ENCODE data around the gene CDCA8. TPM values are rescaled to one million over a fixed set of nuclear protein-coding genes. Genes with fewer than 3 reads are reported as not detected.

Gene CDCA8
- polyA plus RNA-seq, 6 donors from 2014 or later, result 0.63 to 1.6 (median 1.3) TPM; not detected in 1

DNA sequence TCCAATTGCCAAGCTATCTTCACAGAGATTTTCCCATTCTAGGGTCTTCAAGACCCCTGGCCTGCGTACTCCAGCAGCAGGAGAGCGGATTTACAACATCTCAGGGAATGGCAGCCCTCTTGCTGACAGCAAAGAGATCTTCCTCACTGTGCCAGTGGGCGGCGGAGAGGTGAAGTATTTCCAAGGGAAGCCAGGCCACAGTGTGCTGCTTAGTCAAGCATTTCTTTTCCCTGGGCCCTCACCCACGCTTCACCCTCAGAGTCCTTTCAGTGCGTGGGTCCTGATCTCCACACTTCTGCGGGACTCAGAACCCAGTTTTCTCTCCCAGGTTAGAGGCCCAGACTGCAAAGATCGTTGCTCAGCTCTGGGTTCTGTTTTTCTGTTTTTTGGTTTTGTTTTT is 13.1 kb downstream of the CDCA8 start:
- DNase-seq, result no peak
- ATAC-seq (ENCODE audit: low read depth in 2 of 2), result no peak
- no peaks in the 10 kb centered on the region for H3K36me3 Mint-ChIP-seq

DNA sequence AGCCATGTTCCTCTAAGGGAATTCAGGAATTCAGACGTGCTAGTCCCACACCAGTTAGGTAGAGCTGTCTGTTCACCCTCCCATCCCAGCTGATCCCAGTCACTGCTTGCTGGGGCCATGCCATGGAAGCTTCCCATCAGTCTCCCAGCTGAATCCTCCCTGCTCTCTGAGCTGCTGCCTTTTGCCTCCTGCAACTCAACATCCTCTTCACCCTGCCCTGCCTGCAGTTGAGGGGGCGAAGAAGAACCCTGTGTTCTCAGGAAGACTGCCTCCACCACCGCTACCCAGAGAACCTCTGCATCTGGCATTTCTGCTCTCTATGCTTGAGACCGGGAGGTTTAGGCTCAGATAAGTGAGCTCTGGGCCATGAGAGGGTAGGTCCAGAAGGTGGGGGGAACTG is 16.2 kb downstream of the CDCA8 start:
- no peak overlapping the region for H3K27ac Mint-ChIP-seq
- no peak for DNase-seq
- ATAC-seq (ENCODE audit: low read depth in 2 of 2), result no peak
- no peaks in the 10 kb centered on the region for H3K27me3 Mint-ChIP-seq
- H3K4me3 Mint-ChIP-seq, result no peak overlapping the region
- H3K9me3 Mint-ChIP-seq, result no peaks in the 10 kb centered on the region
- H3K36me3 Mint-ChIP-seq, result no peaks in the 10 kb centered on the region
- H3K4me1 Mint-ChIP-seq, result no peaks in the 10 kb centered on the region

More for the DNA sequence above, 13.1 kb downstream of the CDCA8 start:
- Mint-ChIP-seq H3K27ac (no peak overlapping the region), H3K4me3 (no peak overlapping the region), H3K9me3 (no peaks in the 10 kb centered on the region), H3K4me1 (no peaks in the 10 kb centered on the region), H3K27me3 (no peaks in the 10 kb centered on the region)

DNA sequence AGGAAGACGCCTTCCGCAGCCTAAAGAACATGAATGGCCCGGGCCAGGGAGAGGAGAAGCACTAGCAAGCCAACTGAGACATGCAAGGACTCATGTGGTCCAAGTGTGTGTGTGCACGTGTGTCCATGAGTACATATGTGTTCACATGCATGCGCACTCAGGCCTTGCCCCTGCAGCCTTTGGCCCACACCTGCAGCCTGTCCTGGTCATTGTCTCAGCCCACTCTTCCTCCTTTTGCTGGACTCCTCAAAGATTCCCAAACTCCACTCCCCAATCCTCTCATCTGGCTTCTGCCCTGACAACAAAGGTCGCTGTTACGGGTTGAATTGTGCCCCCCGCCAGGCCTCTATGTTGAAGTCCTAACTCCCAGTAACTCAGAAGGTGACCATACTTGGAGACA is 21.9 kb downstream of the CDCA8 start:
- Mint-ChIP-seq H3K4me1 (no peaks in the 10 kb centered on the region), H3K9me3 (no peaks in the 10 kb centered on the region), H3K27me3 (peaks cover 0 to 4% (median 0%) of the 10 kb centered on the region in 3 donors), H3K27ac (no peak overlapping the region), H3K36me3 (no peaks in the 10 kb centered on the region), H3K4me3 (no peak overlapping the region)
- DNase-seq (no peak), ATAC-seq (ENCODE audit: low read depth in 2 of 2) (no peak)

DNA sequence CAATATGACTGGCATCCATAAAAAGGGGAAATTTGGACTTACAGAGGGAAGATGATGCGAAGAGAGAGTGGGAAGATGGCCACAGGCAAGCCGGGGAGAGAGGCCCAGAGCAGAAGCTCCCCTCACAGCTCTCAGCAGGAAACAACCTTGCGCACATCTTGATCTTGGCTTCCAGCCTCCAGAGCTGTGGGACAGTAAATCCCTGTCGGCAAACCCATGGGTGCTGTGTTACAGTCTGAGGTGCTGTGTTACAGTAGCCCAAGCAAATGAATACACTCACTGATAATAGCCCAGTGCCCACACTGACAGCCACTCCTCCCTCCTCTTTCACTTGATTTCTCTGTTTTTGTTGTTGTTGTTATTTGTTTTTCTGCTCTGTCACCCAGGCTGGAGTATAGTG is 22.4 kb downstream of the CDCA8 start:
- no peaks in the 10 kb centered on the region for H3K36me3 Mint-ChIP-seq
- ATAC-seq (ENCODE audit: low read depth in 2 of 2) (no peak), DNase-seq (no peak)
- no peak overlapping the region for H3K4me3 Mint-ChIP-seq
- H3K27ac Mint-ChIP-seq, result no peak overlapping the region
- peaks cover 0 to 4% (median 0%) of the 10 kb centered on the region in 3 donors for H3K27me3 Mint-ChIP-seq
- H3K4me1 Mint-ChIP-seq, result no peaks in the 10 kb centered on the region
- H3K9me3 Mint-ChIP-seq, result no peaks in the 10 kb centered on the region

DNA sequence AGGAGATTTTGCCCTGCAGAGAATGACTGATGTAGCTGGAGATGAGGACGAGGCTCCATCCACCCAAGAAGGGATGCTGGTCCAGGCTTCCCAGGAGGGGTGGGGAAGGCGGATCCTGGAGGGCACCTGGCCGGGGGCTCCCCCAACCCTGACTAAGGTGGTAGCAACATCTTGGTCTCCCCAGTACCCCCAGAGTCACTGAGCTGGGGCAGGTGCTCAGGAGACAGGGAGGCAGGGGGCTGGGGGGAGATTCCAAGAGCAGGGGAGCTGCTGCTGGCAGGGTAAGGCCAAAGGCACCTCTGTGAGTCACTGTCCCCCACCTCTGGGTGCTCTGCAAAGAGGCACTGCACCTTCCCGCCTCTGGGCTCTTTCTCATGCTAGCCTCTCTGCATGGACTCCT is 24.0 kb downstream of the CDCA8 start:
- no peak for ATAC-seq (ENCODE audit: low read depth in 2 of 2)
- H3K27ac Mint-ChIP-seq, result no peak overlapping the region
- H3K4me1 Mint-ChIP-seq, result no peaks in the 10 kb centered on the region
- no peaks in the 10 kb centered on the region for H3K36me3 Mint-ChIP-seq
- peak overlapping the region in 1 of 8 donors; percentile 64 for H3K4me3 Mint-ChIP-seq
- DNase-seq, result no peak
- H3K9me3 Mint-ChIP-seq, result no peaks in the 10 kb centered on the region
- peaks cover 0 to 4% (median 0%) of the 10 kb centered on the region in 3 donors for H3K27me3 Mint-ChIP-seq

DNA sequence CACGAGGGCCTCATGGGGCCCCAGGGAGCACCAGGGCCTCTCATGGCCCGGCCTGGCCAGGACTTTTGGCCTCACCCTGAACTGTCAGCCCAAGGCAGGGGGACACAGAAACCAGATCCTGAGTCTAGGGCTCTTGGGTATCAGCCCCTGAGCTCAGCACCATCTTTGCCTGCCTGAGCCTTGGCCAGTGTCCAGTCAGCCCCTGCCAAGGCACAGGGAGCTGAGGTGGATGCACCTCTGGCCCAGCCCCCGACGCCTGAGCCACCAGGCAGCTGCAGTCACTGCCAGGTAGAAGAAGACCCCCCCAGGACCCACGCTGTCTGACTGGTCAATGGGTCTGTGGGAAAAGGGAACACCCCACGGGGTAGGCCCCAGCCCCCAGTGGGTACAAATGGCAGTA is 25.3 kb downstream of the CDCA8 start:
- Mint-ChIP-seq H3K27ac (no peak overlapping the region), H3K27me3 (peaks cover 0 to 4% (median 0%) of the 10 kb centered on the region in 3 donors), H3K4me3 (no peak overlapping the region), H3K4me1 (no peaks in the 10 kb centered on the region), H3K36me3 (no peaks in the 10 kb centered on the region), H3K9me3 (no peaks in the 10 kb centered on the region)
- no peak for DNase-seq
- no peak for ATAC-seq (ENCODE audit: low read depth in 2 of 2)

DNA sequence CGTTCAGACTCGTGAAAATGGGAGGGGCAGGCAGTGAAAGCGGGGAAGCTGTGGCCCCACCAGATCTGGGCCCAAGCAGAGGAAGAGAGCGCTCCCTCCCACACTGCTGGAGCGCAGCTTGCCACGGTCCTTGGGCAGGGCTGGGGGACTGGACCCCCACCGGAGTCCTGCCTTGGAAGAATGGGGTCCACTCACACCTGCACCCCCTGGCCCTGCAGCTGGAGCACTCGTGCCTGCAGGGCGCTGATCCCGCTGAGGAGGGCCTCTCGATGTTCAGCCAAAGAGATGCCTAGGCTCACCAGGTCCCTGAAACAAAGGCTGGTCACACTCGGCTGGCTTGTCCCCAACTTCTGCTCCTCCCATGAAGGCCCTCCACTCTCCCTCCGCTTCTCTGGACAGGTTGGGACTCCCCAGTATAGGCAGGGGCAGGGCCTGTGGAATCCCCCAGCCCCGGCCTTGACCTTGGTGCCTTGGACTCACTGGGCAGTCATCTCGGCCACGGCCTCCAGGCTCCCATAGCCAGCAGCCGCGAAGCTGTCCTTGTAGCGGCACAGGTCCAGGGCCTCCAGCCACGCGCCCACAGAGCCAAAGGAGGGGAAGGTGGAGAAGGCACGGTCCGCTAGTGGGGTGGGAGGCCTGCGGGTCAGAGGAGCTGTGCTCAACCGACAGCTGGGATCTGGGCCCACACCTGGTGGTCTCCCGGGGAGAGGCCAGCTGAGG is 26.0 kb downstream of the CDCA8 start:
- no peaks in the 10 kb centered on the region for H3K36me3 Mint-ChIP-seq
- no peak overlapping the region for H3K4me3 Mint-ChIP-seq
- peaks cover 0 to 4% (median 0%) of the 10 kb centered on the region in 3 donors for H3K27me3 Mint-ChIP-seq
- DNase-seq (no peak), ATAC-seq (ENCODE audit: low read depth in 2 of 2) (no peak)
- no peaks in the 10 kb centered on the region for H3K9me3 Mint-ChIP-seq
- H3K27ac Mint-ChIP-seq, result no peak overlapping the region
- H3K4me1 Mint-ChIP-seq, result no peaks in the 10 kb centered on the region

DNA sequence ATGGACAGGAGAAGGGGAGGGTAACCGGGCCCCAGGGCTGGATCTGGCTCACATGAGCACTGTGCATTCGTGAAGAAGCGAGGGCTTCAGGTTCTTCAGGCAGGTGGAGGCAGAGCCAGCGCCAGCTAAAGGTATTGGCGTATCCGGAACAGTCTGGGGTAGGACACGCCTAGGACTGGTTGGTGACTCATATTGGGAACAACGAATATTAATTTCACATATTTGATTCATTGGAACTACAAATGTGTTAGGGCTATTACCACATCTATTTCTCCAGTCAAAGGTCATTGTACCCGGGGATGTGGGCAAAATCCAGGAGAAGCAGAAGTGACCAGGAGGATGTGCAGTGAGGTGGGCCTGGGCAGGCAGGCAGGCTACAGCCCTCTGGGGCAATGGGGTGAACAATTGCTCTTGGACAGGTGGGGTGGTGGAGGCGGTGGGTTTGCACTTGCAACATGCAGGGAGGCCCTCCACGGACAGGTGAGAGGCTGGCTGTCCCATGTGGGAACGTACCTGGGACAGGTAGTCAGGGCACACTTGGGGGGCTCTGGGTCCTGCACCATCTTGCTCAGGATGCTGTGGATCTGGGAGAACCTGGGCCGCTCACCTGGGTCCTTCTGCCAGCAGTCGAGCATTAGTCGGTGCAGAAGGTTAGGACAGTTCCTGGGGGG is 26.7 kb downstream of the CDCA8 start:
- Mint-ChIP-seq H3K27ac (no peak overlapping the region), H3K36me3 (no peaks in the 10 kb centered on the region), H3K4me1 (no peaks in the 10 kb centered on the region), H3K27me3 (peaks cover 3 to 8% (median 6%) of the 10 kb centered on the region in 3 donors), H3K4me3 (no peak overlapping the region), H3K9me3 (no peaks in the 10 kb centered on the region)
- DNase-seq, result no peak
- no peak for ATAC-seq (ENCODE audit: low read depth in 2 of 2)

DNA sequence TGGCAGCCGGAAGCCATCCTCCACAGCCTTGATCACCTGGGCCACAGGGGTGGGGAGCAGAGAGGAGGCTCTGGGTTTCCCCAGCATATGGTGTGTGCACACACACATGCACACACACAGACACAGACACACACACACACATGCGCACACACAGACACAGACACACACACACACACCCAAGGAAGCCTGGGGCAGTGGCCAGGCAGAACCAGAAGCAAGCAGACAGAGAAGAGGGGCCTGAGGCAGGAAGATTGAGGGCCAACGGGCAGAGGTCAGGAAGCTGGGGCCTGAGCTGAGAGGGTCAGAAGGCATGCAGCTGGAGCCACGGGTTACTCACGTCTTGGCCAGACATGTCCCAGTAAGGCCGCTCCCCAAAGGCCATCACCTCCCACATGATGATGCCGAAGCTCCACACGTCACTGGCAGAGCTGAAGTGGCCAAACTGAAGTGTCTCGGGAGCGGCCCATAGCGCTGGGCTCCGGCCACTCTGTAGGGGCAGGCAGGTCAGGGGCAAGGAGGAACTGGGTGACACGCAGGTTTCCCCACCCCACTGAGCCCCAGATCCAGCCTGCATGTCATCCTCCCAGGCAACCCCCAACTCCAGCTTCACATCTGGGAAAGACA is 27.4 kb downstream of the CDCA8 start:
- Mint-ChIP-seq H3K4me1 (no peaks in the 10 kb centered on the region), H3K4me3 (no peak overlapping the region), H3K36me3 (no peaks in the 10 kb centered on the region), H3K27ac (no peak overlapping the region), H3K27me3 (peaks cover 9 to 14% (median 12%) of the 10 kb centered on the region in 3 donors), H3K9me3 (no peaks in the 10 kb centered on the region)
- DNase-seq (no peak), ATAC-seq (ENCODE audit: low read depth in 2 of 2) (no peak)

DNA sequence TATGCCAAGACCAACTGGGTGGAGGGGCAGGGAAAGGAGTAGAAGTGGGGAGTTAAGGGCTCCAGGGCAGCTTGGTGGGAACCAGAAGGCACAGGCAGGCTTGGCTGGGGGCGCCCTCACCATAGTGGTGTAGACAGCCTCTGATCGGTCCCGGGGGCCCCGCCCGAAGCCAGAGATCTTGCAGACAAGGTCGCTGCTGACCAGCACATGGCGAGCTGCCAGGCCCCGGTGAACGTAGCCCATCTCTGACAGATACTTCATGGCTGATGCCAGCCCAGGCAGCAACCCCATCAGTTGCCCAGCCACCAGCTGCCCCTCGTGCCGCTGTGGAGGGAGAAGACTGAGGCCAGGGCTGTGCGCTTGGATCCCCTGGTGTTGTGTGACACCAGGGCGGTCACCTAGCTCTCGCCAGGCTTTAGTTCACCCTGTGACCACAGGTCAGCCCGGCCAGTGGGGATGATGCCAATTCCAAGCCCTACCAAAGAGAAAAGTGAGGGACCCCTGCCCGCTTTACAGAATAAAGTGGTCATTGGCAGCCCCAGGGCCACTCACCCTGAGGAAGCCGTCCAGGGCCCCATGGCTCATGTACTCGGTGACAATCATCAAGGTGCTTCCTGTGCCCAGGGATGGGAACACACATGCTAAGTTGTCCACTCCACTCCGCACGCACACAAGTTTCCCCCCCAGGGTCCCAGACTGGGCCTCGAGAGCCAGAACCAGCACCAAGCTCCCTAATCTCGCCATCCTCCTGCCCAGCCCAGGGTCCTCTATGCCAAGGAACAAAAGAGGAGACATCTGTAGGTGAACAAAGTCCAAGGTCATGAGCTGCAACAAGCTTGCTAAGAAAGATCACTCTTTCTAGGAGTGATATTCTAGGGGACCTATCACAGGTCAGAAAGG is 28.2 kb downstream of the CDCA8 start:
- ATAC-seq (ENCODE audit: low read depth in 2 of 2), result no peak
- no peak for DNase-seq
- Mint-ChIP-seq H3K9me3 (no peaks in the 10 kb centered on the region), H3K27me3 (peaks cover 12 to 22% (median 20%) of the 10 kb centered on the region in 3 donors), H3K27ac (no peak overlapping the region), H3K4me1 (no peaks in the 10 kb centered on the region), H3K4me3 (no peak overlapping the region), H3K36me3 (no peaks in the 10 kb centered on the region)

DNA sequence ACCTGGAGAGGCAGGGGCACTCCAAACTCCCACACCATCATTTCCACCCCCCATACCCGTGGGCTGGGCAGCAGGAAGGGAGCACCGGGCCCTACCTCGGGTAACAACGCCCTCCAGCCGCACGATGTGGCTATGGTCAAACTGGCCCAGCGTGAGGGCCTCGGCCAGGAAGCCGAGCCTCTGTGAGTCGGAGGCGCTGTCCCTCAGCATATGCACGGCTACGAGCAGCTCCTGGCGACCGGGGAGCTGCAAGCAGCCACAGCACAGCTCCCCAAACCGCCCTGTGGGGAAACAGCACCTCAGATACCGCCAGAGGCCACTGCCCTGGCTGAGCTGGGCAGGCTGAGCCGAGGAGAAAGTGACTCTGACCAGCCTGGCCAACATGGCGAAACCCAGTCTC is 29.2 kb downstream of the CDCA8 start:
- H3K4me1 Mint-ChIP-seq, result no peaks in the 10 kb centered on the region
- H3K27me3 Mint-ChIP-seq, result peaks cover 12 to 30% (median 29%) of the 10 kb centered on the region in 3 donors
- H3K27ac Mint-ChIP-seq, result no peak overlapping the region
- no peak overlapping the region for H3K4me3 Mint-ChIP-seq
- H3K36me3 Mint-ChIP-seq, result no peaks in the 10 kb centered on the region
- no peaks in the 10 kb centered on the region for H3K9me3 Mint-ChIP-seq
- DNase-seq, result no peak
- no peak for ATAC-seq (ENCODE audit: low read depth in 2 of 2)

DNA sequence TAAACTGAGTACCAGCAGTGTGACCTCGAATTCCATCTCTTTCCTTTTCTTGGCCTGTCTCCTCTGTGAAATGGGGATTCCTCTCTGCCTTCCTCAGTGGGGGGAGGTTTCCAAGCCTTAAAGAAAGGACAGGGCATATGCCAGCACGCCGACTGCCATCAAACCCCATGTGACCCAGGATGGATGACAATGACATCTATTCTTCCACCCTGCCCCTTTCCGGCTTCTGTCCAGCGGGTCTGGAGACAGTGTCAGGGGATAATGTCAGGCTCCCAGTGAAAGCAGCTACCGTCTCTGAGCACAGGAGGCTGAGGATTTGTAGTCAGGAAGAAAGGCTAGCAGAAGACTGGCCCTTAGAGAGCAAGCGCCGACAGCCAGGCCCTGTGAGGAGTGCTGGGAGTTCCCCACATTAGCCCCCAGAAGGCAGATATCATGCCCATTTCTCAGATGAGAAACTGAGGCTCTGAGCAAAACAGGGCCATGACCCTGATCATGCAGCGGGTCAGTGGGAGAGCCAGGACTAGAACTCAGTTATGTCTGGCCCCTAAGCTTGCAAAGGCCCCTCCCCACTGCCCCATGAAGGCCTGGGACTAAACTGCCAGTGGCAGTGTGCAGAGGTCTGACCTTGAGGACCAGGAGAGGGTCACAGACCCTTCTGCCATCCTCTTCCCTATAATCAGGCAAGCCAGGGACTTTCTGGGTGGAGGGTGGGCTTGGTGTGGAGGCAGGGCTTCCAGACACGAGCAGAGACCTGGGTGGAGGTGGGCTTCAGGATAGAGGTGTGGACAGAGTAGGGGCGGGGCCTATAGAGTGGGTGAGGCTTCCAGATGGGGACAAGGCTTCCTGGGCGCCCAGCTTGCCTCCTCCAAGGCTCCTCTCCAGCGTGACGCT is 30.1 kb downstream of the CDCA8 start:
- H3K36me3 Mint-ChIP-seq, result no peaks in the 10 kb centered on the region
- H3K27ac Mint-ChIP-seq, result no peak overlapping the region
- no peaks in the 10 kb centered on the region for H3K9me3 Mint-ChIP-seq
- no peak for ATAC-seq (ENCODE audit: low read depth in 2 of 2)
- no peak overlapping the region for H3K4me3 Mint-ChIP-seq
- H3K27me3 Mint-ChIP-seq, result peaks cover 14 to 31% (median 31%) of the 10 kb centered on the region in 3 donors
- no peaks in the 10 kb centered on the region for H3K4me1 Mint-ChIP-seq
- DNase-seq, result no peak

DNA sequence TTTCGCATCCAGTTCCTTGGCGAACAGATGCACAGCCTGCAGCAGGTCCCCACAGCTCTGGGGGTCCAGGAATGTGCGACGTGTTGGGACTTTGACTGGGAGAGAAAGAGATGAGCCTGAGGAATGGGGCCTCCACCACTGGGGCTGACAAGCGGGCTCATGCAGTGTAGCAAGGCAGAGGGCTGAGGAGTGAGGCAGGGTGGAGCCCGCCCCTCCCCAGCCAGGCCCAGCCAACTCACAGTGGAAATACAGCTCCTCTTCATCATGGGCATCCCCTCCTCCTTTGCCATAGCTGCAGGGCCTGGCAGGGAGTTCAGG is 30.7 kb downstream of the CDCA8 start:
- DNase-seq (no peak), ATAC-seq (ENCODE audit: low read depth in 2 of 2) (no peak)
- Mint-ChIP-seq H3K4me1 (no peaks in the 10 kb centered on the region), H3K4me3 (no peak overlapping the region), H3K27ac (no peak overlapping the region), H3K27me3 (peaks cover 20 to 37% (median 37%) of the 10 kb centered on the region in 3 donors), H3K9me3 (no peaks in the 10 kb centered on the region), H3K36me3 (no peaks in the 10 kb centered on the region)
